SH-SY5Y (cell line): ENCODE results near the gene LGALS7B.

Source experiments
- GATA2 ChIP-seq: IDR thresholded peaks from 2 replicates; pipeline ENCODE4 v1.6.1; 2011; ENCODE audit warnings: mild to moderate bottlenecking, low read depth, low read length
- GATA3 ChIP-seq: IDR thresholded peaks from 2 replicates; pipeline ENCODE4 v1.6.1; 2011; ENCODE audit warnings: low read depth, mild to moderate bottlenecking, low read length, moderate library complexity

Gene LGALS7B

DNA sequence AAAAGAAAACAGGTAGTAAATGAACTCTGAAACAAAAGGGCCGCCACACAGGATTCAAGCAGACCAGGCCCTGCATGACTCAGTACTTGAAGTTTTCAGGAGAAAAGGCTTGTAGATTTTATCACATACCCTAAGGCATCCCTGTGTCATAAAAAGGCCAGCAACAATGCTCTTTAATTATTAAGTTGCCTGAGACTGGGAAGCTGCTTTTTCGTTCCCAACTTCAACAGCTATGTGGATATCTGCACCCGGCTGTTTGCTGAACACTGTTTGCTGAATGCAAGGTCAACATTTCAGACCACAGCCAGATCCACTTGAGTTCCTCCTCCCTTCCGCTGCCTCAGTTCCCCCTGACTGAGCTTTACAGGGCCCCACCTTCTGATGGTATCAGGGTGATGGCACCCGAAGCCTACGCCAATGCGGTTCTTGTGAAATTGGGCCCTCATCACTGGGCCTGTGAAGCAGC is 48.7 kb downstream of the LGALS7B start:
- no peak for TF ChIP-seq GATA3
- TF ChIP-seq GATA2: no peak

GRCh38 chr19:38838208-38838985 is 49.4 kb downstream of the LGALS7B start:
- no peak for TF ChIP-seq GATA3
- TF ChIP-seq GATA2: no peak

- TF ChIP-seq GATA2: no peak
- TF ChIP-seq GATA3: no peak
These were observed 50.2 kb downstream of the LGALS7B start for GRCh38 chr19:38838986-38839761.

GRCh38 chr19:38839816-38840582 is 51.0 kb downstream of the LGALS7B start:
- TF ChIP-seq GATA2: no peak
- TF ChIP-seq GATA3: no peak

DNA sequence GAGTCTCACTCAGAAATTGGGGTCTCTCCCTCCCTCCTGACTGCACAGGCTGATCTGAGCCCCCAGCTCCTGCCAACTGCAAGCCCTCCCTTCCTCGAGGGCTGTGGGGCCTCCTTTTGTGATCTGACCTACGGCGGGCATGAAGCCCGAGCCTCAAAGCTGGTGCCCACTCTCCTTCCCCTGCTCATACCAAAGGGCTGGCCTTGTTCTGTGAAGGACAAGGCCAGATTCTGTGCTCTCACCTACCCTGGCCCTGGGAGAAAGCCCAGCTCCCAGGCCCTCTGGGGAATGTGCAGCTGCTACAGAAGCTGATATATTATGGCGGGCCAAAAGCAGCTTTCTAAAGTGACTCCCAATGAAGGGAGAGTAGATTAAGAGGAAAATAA is 51.6 kb downstream of the LGALS7B start:
- TF ChIP-seq GATA2 (no peak), GATA3 (no peak)
